Activated T-helper 1 cell treated with Interleukin-2 at 50 U/mL for 16 hours (primary cell): ENCODE data around the gene ATG4C.
"Not testable (repeated sequence)": the region's sequence is repeated elsewhere in the genome, so short reads cannot be mapped to it uniquely, and the experiment has no call there.

ENCODE experiments used
- DNase-seq: peaks from one replicate; pipeline ENCODE4 v3.0.0-alpha.2; 2020; ENCODE audit warnings: low read depth

ATG4C gene

GRCh38 chr1:62774971-62775595 lies 8.8 kb upstream of the ATG4C start:
- no peak for DNase-seq

DNA sequence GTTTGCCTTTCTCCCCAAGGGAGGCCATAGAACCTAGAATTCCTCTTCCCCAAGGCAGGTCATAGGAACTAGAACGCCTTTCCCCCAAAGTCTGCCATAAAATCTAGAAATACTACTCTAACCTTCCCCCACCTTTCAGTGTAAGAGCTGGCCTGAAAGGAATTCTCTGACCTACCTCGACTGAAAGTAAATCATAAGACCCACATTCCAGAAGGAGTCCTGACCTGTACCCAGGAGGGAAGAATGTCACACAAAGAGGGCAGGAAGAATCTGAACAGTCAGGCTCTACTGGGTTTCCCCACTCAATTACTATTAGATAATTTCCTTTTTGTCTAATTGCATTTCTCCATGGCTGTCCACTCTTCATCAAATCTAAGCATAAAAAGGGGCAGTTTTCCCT lies 5.7 kb upstream of the ATG4C start:
- DNase-seq = no peak

DNA sequence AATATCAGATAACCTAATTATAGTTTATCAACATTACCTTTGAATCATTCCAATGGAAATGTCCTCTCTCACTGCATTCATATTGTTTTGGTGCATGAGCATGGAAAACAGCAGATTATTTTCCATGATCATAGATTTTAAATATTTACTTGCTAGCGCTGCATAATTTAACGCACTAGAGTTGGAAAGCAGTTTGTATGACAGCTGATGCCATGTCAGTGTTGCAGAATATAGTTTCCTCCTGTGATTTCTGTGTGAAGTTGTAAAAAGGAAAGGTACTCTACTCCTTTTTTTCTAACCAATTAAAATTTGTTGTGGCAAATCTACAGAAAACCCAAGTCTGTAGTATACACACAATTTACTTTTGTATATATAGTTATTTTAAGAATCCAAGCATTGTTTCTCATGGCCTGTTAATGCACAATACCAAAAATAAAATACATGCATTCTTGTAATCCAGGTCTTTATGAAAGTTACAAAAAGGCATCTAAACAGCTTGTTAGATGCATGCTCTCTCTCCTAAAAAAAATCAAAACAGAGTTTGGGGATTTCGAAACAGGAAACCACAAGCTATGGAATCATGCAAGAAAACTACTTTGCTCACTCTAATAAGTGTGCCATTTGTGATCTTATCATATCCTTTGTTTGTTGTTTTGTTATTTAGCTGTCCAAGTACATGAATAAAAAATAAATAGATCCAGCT lies 1.9 kb upstream of the ATG4C start:
- DNase-seq = no peak

DNA sequence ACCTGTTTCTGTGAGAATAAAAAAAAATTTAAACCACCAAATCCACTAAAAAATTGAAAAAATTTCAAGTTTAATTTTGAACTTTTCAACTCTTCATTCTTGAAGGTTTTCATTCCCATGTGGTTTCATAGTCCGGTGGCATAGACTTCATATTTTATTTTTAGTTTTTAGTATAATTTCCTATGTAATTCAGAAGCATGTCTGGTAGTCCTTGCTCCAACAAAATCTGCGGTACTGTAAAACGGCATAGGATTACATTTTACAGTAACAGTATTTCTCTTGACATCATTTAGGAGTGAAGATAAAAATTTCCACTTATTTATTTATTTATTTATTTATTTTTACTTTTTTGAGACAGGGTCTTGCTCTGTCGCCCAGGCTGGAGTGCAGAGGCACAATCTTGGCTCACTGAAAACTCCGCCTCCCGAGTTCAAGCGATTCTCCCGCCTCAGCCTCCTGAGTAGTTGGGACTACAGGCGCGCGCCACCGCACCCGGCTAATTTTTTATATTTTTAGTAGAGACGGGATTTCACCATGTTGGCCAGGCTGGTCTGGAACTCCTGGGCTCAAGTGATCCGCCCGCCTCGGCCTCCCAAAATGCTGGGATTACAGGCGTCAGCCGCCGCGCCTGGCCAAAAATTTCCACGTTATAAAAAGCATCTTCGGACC lies 1.3 kb upstream of the ATG4C start:
- not testable (repeated sequence) for DNase-seq

DNA sequence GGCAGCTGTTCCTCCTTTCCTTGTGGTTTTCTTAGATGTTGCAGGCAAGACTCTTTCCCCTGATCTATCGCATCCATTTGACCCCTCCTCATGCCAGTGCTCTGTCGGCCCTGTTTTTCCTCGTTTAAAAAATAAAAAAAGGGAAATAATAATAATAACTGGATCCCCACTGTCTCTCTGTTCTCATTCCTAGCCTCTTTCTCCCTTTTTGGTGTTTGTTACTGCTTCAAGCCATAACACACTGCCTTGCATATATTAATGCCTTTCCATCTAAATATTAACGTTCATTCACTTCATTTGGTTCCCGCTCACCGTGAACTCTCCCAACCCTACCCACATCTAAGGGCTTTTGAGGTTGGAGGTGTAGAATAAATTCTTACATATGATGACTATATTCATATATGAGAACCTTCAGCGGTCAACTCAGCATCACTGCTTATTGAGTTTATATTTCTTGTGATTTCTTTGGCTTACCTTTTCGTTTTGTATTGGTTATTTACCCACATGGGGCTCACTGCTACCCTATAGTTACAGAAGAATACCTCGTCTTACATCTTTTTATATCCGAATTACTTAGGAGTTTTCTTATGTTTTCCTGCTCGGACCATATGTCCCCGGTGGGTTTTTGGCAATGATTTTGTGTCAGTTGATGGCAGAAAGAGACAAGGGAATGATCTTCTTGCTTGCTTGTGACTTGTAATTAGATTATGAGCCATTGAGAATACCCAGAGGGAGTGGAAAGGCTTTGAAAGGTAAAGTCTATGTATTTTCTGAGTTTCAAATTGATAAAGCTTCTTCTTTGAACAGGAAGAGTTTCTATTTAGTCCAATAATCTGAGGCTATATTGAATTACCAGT lies 805 bp downstream of the ATG4C start:
- no peak for DNase-seq

GRCh38 chr1:62790716-62791115 lies 6.8 kb downstream of the ATG4C start:
- DNase-seq = no peak

GRCh38 chr1:62794053-62794452 lies 10.1 kb downstream of the ATG4C start:
- no peak for DNase-seq

- no peak for DNase-seq
Observed at GRCh38 chr1:62796221-62796620, 12.3 kb downstream of the ATG4C start.

- no peak for DNase-seq
Observed at GRCh38 chr1:62799688-62800087, 15.8 kb downstream of the ATG4C start.

GRCh38 chr1:62800281-62800680 lies 16.3 kb downstream of the ATG4C start:
- DNase-seq = no peak

- no peak for DNase-seq
Observed at GRCh38 chr1:62800825-62801306, 16.9 kb downstream of the ATG4C start.

DNA sequence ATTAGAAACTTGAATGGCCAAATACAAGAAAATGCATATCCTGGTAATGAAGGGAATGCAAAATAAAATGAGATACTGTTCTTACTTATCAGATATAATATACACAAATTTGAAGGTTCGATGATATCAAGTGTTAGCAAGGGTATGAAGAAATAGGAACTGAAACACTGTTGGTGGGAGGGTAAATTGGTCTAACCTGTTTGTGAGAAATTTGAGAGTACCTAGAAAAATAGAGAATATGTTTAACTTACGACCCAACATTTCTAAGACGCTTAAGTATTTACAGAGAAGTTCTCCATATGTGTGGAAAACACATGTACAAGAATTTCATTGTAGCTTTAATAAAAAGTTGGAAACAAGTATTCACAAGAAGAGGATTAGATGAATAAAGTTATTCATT lies 25.9 kb downstream of the ATG4C start:
- no peak for DNase-seq

- DNase-seq = no peak
Observed at GRCh38 chr1:62810420-62811274, 26.7 kb downstream of the ATG4C start.

DNA sequence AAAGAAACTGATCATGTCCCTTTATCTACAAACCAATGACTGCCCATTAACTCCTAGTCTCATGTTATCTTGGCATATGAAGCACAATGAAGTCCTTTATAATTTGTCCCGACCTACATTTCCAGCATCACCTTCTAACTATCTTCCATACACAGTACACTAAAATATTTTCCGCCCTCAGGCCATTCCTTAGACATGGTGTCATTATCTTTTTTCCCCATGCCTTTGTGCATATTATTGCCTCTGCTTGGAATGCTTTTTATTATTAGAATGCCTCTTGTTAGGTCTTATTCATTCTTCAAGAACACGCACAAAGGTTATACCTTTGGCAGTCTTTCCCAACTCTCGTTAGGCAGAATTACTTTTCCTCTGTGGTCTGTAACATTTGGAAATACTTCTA lies 39.6 kb downstream of the ATG4C start:
- no peak for DNase-seq

- no peak for DNase-seq
Observed at GRCh38 chr1:62826901-62827300, 43.0 kb downstream of the ATG4C start.

DNA sequence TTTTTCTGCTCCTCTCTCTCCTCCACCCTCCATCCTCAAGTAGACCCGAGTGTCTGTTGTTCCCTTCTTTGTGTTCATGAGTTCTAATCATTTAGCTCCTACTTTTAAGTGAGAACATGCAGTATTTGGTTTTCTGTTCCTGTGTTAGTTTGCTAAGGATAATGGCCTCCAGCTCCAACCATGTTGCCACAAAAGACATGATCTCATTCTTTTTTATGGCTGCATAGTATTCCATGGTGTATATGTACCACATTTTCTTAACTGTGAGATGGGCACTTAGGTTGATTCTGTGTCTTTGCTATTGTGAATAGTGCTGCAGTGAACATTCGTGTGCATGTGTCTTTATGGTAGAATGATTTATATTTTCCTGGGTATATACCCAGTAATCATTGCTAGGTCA lies 43.9 kb downstream of the ATG4C start:
- not testable (repeated sequence) for DNase-seq

DNA sequence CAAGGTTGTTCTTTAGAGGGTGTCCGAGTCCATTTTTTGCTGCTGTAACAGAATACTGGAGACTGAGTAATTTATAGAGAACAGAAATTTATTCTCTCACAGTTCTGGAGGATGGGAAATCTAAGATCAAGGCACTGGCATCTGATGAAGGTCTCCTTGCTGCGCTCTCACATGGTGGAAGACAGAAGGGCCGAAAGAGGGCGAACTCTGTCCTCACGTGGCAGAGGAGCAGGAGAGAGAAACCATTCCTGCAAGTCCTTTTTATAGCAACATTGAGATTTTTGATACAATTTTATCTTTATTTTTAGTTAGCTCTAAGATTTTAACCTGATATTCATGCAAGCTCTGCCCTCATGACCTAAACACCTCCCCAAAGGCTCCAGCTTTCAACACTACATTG lies 48.3 kb downstream of the ATG4C start:
- no peak for DNase-seq

- DNase-seq = no peak
Observed at GRCh38 chr1:62833529-62833928, 49.6 kb downstream of the ATG4C start.

DNA sequence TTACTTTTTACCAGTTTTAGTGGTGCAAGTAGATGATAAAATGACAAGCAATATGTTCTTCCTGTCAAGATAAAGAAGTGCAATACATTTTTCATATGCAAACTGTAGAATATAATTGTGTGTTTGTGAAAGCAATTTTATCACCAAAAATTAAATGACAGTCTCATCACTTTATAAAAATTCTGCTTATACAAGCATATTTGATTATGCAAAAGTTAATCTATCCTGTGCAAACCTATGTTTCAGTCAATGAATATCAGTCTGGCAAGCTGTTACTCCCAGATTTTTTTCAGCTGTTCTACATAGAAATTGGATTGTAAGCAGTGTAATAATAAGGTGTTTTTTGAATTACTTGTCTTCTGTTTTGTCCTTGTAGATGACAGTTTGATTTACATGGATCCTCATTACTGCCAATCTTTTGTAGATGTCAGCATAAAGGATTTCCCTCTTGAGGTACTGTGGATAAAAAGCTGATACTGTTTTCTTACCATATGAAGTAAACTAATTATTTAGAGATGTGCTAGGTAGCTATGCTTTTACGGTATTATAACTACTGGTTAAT lies 50.5 kb downstream of the ATG4C start:
- no peak for DNase-seq

DNA sequence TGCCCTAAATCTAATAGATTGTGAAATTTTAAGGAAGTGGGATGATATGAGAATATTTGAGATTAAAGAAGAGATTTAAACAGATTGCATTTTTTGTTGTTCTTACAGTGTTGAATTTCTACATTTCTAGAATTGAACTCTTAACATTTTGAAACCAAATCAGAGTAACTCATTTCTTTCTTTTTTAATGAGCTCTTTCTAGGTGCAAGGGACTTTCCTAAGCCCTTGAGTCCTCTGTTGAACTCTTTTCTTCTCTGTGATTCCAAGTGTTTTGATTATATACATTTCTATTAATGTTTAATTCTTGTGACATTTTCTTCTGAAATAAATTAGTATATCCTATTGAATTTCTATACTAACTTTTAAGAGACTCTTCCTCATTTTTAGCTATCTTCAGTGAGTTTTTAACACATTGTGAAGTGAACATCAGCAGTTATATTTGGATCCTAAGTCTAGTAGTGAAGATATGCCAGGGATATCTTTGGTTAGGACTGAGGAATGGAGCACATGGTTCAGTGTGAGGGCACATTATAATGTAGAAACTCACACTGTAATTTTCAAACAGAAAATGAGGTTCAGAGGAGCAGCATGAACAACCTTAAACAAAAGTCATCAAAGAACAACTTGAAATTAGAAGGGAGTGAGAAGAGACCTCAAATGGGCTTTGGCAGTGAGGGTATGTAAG lies 53.1 kb downstream of the ATG4C start:
- DNase-seq = no peak
